Measurements from ENCODE around the gene TNPO3. TPM values are rescaled to one million over a fixed set of nuclear protein-coding genes. Genes with fewer than 3 reads are reported as not detected.
"Not testable (repeated sequence)": the region's sequence is repeated elsewhere in the genome, so short reads cannot be mapped to it uniquely, and the experiment has no call there.

TNPO3 gene
- total RNA-seq, 2 experiments from 2014 or later = 47.2 to 47.9 TPM

- no peak for DNase-seq
- Mint-ChIP-seq H3K4me1 (ENCODE audit: low read depth) (peaks cover 30% of the 10 kb centered on the region), H3K27me3 (ENCODE audit: low read depth) (no peaks in the 10 kb centered on the region), H3K9me3 (ENCODE audit: insufficient read depth) (no peaks in the 10 kb centered on the region), H3K27ac (no peak overlapping the region), H3K36me3 (ENCODE audit: low read depth) (peaks cover 39% of the 10 kb centered on the region), H3K4me3 (no peak overlapping the region)
- POLR2A ChIA-PET = interaction anchor here (0.9 to 3.1 kb wide), 3 partner anchors 13 to 37 kb away, joined by 3 to 19 read pairs (median 3); partner anchors contain the start of gene TNPO3
- no peak for ATAC-seq
- CTCF ChIA-PET = interaction anchor here (0.6 to 2.3 kb wide), 6 partner anchors 10 to 122 kb away, joined by 3 to 9 read pairs (median 3); no protein-coding TSS in a partner anchor
Observed at GRCh38 chr7:129041142-129042085, 13.5 kb downstream of the TNPO3 start.

GRCh38 chr7:129038468-129038867 lies 16.4 kb downstream of the TNPO3 start:
- CTCF ChIA-PET; H3K27me3 Mint-ChIP-seq (ENCODE audit: low read depth); H3K9me3 Mint-ChIP-seq (ENCODE audit: insufficient read depth); DNase-seq; POLR2A ChIA-PET; H3K27ac Mint-ChIP-seq; ATAC-seq; H3K4me3 Mint-ChIP-seq: not testable (repeated sequence)
- peaks cover 15% of the 10 kb centered on the region for H3K4me1 Mint-ChIP-seq (ENCODE audit: low read depth)
- peaks cover 50% of the 10 kb centered on the region for H3K36me3 Mint-ChIP-seq (ENCODE audit: low read depth)

DNA sequence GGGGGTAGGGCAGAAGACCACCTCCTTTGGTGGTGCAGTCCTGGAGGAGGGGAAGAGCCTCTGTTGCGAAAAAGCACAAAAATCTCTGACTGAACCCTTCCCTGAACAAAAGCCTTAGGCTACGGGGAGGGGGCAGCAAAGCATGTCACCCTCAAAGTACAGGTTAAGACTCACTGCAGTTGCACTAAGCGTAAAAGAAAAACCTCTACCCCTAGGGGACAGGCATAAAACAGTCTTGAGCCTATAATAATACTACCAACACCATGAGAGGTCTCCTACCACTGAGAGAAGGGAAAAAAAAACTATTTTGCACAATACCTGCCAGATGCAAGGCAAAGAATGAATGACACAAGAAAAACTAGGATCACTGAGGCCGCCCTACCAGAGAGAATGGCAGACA lies 17.3 kb downstream of the TNPO3 start:
- Mint-ChIP-seq H3K9me3 (ENCODE audit: insufficient read depth) (no peaks in the 10 kb centered on the region), H3K36me3 (ENCODE audit: low read depth) (peaks cover 57% of the 10 kb centered on the region), H3K27me3 (ENCODE audit: low read depth) (no peaks in the 10 kb centered on the region), H3K4me1 (ENCODE audit: low read depth) (peaks cover 7% of the 10 kb centered on the region), H3K27ac (no peak overlapping the region), H3K4me3 (no peak overlapping the region)
- ChIA-PET CTCF (no interaction called here), POLR2A (no interaction called here)
- ATAC-seq (no peak), DNase-seq (no peak)

DNA sequence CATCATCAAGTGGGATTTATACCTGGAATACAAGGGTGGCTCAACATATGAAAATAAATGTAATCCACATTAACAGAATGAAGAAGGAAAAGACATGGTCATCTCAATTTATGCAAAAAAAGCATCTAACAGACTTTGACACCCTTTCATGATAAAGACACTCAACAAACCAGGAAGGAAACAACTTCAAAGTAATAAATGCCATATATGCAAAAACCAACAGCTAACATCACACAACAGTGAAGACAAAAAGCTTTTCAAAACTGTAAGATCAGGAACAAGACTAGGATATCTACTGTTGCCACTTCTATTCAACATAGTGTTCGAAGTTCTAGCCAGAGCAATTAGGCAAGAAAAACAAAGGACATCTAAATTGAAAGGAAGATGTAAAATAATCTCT lies 22.9 kb downstream of the TNPO3 start:
- ChIA-PET CTCF (interaction anchor here (0.7 kb wide), 1 partner anchor 60 kb away, joined by 3 read pairs; no protein-coding TSS in a partner anchor), POLR2A (no interaction called here)
- Mint-ChIP-seq H3K4me3 (no peak overlapping the region), H3K36me3 (ENCODE audit: low read depth) (peaks cover 55% of the 10 kb centered on the region), H3K4me1 (ENCODE audit: low read depth) (peaks cover 9% of the 10 kb centered on the region), H3K27ac (no peak overlapping the region), H3K27me3 (ENCODE audit: low read depth) (no peaks in the 10 kb centered on the region), H3K9me3 (ENCODE audit: insufficient read depth) (no peaks in the 10 kb centered on the region)
- ATAC-seq (no peak), DNase-seq (no peak)

DNA sequence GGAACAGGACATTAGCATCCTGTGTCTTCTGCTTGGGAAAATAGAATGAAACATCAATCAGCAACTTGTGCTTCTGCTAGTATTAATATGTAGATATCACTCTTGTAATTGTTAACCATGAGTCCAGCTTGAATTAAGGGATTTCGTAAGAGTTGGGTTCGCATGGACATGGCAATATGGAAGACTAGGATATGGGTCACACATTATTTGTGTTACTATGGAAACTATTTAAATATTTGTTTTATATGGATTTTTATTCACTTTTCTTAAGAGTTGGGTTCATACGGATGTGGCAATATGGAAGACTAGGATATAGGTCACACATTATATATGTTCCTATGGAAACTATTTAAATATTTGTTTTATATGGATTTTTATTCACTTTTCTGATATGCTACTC lies 24.5 kb downstream of the TNPO3 start:
- no peaks in the 10 kb centered on the region for H3K27me3 Mint-ChIP-seq (ENCODE audit: low read depth)
- POLR2A ChIA-PET = no interaction called here
- CTCF ChIA-PET = no interaction called here

DNA sequence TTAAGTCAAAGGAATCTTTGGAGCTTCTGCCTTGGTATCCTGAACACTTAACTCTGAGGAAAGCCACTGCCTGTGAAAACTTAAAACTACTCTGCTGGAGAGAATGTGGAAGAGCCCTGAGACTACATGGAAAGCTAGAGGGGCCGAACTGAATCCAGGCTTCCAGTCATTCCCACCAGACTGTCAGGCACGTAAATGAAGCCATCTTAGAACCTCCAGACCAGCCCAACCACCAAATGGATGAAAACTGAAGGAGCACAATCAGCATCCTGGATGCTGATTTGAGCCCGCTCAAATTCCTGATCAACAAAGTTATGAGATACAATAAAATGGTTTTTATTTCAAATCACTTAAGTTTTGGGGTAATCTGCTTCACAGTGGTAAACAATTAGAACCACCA lies 30.8 kb downstream of the TNPO3 start:
- CTCF ChIA-PET = no interaction called here
- Mint-ChIP-seq H3K4me3 (no peak overlapping the region), H3K36me3 (ENCODE audit: low read depth) (peaks cover 20% of the 10 kb centered on the region), H3K27me3 (ENCODE audit: low read depth) (no peaks in the 10 kb centered on the region), H3K4me1 (ENCODE audit: low read depth) (peaks cover 8% of the 10 kb centered on the region), H3K9me3 (ENCODE audit: insufficient read depth) (no peaks in the 10 kb centered on the region), H3K27ac (no peak overlapping the region)
- POLR2A ChIA-PET = interaction anchor here (1.5 kb wide), 1 partner anchor 31 kb away, joined by 5 read pairs; the partner anchor contains the start of gene TNPO3
- ATAC-seq = no peak
- DNase-seq = no peak

More for the DNA sequence above, 24.5 kb downstream of the TNPO3 start:
- H3K9me3 Mint-ChIP-seq (ENCODE audit: insufficient read depth) = no peaks in the 10 kb centered on the region
- peaks cover 49% of the 10 kb centered on the region for H3K36me3 Mint-ChIP-seq (ENCODE audit: low read depth)
- no peak for ATAC-seq
- no peak overlapping the region for H3K4me3 Mint-ChIP-seq
- peaks cover 9% of the 10 kb centered on the region for H3K4me1 Mint-ChIP-seq (ENCODE audit: low read depth)
- DNase-seq = no peak
- H3K27ac Mint-ChIP-seq = no peak overlapping the region

DNA sequence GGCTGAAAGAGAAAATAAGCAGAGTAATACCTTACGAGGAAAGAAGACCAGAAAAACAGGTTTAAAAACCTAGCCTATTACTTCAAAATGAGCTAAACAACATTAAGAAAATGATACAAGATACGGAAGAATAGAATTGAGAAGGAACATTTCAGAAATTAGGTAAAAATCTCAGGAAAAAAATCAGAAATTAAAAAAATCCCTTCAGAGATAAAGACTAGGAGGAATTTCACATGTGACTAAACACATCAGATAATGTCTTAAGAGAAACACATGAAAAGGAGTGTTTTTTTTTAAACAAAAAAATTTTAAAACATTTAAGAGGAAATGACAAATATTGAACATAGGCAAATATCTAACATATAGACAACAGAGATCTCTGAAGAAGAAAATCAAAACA lies 33.3 kb downstream of the TNPO3 start:
- Mint-ChIP-seq H3K27me3 (ENCODE audit: low read depth) (no peaks in the 10 kb centered on the region), H3K27ac (no peak overlapping the region), H3K36me3 (ENCODE audit: low read depth) (peaks cover 23% of the 10 kb centered on the region), H3K4me3 (no peak overlapping the region), H3K9me3 (ENCODE audit: insufficient read depth) (no peaks in the 10 kb centered on the region), H3K4me1 (ENCODE audit: low read depth) (peaks cover 8% of the 10 kb centered on the region)
- no peak for ATAC-seq
- ChIA-PET POLR2A (no interaction called here), CTCF (interaction anchor here (1.1 kb wide), 1 partner anchor 21 kb away, joined by 3 read pairs; no protein-coding TSS in a partner anchor)
- DNase-seq = no peak

DNA sequence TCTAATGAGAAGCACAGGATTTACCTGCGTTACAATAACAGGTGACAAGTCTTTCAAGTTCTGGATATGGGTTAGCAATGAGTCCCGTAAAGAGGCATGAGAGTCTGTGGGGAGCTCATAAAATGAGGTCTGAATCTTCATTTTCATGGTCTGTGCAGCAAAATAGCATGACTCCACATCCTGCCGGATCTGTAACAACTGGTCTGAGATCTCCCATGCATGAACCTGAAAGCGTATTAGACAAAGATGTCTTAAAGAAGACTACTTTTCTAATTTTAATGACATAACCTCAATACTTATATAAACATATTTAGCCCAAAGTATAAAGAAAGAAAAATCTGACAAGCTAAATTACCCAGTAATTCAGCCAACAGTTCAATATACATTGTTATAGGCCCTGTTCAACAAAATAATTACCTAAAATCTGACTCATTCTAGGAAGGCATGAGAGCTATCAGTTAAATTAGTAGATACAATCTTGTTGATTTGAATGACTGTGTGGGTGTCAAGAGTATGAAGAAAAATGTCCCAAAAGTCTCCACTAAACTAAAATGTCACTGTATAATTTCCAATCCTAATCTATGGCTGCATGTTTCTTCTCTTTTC lies 36.9 kb downstream of the TNPO3 start:
- ATAC-seq (no peak), DNase-seq (no peak)
- H3K27ac Mint-ChIP-seq = no peak overlapping the region
- POLR2A ChIA-PET = interaction anchor here (0.7 to 1.5 kb wide), 2 partner anchors 36 to 74 kb away, joined by 3 read pairs; no protein-coding TSS in a partner anchor
- no peak overlapping the region for H3K4me3 Mint-ChIP-seq
- no peaks in the 10 kb centered on the region for H3K9me3 Mint-ChIP-seq (ENCODE audit: insufficient read depth)
- H3K36me3 Mint-ChIP-seq (ENCODE audit: low read depth) = peaks cover 38% of the 10 kb centered on the region
- CTCF ChIA-PET = interaction anchor here (0.7 to 1.5 kb wide), 3 partner anchors 24 to 63 kb away, joined by 3 read pairs; no protein-coding TSS in a partner anchor
- peaks cover 1% of the 10 kb centered on the region for H3K4me1 Mint-ChIP-seq (ENCODE audit: low read depth)
- no peaks in the 10 kb centered on the region for H3K27me3 Mint-ChIP-seq (ENCODE audit: low read depth)

DNA sequence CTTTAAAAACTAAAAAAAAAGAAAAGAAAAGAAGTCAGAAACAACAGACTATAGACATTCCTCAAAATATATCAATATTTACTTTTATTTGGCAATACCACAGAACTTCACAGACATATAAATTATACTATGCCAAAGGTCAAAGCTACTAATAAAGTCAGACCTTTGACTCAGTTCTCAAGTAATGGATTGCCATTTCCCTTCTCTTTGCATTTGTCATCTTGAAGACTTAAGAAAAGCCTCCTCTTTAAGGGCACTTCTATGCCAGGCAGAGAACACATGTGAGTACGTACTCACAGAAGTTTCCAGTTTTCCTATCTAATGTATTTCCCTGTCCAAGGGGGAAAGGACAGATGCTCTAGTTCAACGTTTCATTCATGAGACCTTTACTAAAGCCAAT lies 37.6 kb downstream of the TNPO3 start:
- DNase-seq (no peak), ATAC-seq (no peak)
- ChIA-PET CTCF (interaction anchor here (1.5 kb wide), 1 partner anchor 24 kb away, joined by 3 read pairs; no protein-coding TSS in a partner anchor), POLR2A (interaction anchor here (1.5 kb wide), 1 partner anchor 37 kb away, joined by 3 read pairs; no protein-coding TSS in a partner anchor)
- no peak overlapping the region for H3K27ac Mint-ChIP-seq
- H3K36me3 Mint-ChIP-seq (ENCODE audit: low read depth) = peaks cover 44% of the 10 kb centered on the region
- no peaks in the 10 kb centered on the region for H3K9me3 Mint-ChIP-seq (ENCODE audit: insufficient read depth)
- no peak overlapping the region for H3K4me3 Mint-ChIP-seq
- peaks cover 1% of the 10 kb centered on the region for H3K4me1 Mint-ChIP-seq (ENCODE audit: low read depth)
- no peaks in the 10 kb centered on the region for H3K27me3 Mint-ChIP-seq (ENCODE audit: low read depth)

- H3K9me3 Mint-ChIP-seq (ENCODE audit: insufficient read depth) = no peaks in the 10 kb centered on the region
- no peaks in the 10 kb centered on the region for H3K27me3 Mint-ChIP-seq (ENCODE audit: low read depth)
- H3K4me1 Mint-ChIP-seq (ENCODE audit: low read depth) = peaks cover 7% of the 10 kb centered on the region
- ATAC-seq (no peak), DNase-seq (no peak)
- peaks cover 50% of the 10 kb centered on the region for H3K36me3 Mint-ChIP-seq (ENCODE audit: low read depth)
- ChIA-PET CTCF (no interaction called here), POLR2A (no interaction called here)
- H3K27ac Mint-ChIP-seq = no peak overlapping the region
- H3K4me3 Mint-ChIP-seq = no peak overlapping the region
Observed at GRCh38 chr7:129014501-129015101, 40.3 kb downstream of the TNPO3 start.

DNA sequence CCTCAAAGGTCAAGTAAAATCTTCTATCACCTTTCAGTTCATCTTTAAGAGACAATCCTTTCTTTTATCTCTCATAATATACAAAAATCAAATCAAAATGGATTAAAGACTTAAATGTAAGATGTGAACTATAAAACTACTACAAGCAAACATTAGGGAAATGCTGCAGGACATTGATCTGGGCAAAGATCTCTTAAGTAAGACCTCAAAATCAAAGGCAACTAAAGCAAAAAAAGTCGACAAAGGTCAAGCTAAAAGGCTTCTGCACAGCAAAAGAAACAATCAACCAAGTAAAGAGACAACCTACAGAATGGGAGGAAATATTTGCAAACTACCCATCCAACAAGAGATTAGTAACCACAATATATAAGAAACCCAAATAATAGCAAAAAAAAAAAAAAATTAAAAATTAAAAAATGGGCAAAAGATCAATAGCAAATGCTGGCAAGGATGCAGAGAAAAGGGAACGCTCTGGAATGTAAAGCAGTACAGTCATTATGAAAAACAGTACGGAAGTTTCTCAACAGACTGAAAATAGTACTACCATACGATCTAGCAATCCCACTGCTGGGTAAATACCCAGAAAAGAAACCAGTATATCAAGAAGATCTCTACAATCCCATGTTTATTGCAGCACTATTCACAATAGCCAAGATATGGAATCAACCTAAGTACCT lies 41.7 kb downstream of the TNPO3 start:
- CTCF ChIA-PET = interaction anchor here (0.5 to 0.8 kb wide), 2 partner anchors 78 to 144 kb away, joined by 3 to 4 read pairs; no protein-coding TSS in a partner anchor
- Mint-ChIP-seq H3K36me3 (ENCODE audit: low read depth) (peaks cover 59% of the 10 kb centered on the region), H3K4me3 (no peak overlapping the region), H3K27ac (no peak overlapping the region), H3K4me1 (ENCODE audit: low read depth) (peaks cover 16% of the 10 kb centered on the region), H3K27me3 (ENCODE audit: low read depth) (no peaks in the 10 kb centered on the region), H3K9me3 (ENCODE audit: insufficient read depth) (no peaks in the 10 kb centered on the region)
- POLR2A ChIA-PET = no interaction called here
- ATAC-seq = no peak
- DNase-seq = no peak

All from activated CD8-positive, alpha-beta T cell treated with anti-CD3 and anti-CD28 coated beads, Interleukin-2, amount 10 ng/mL, durations not matched to agents 7 days and 5 days (primary cell).